GM21367 (cell line): ENCODE data around the gene CENPU.
A peak's percentile ranks its signal among the peaks of the same experiment; 100 is the strongest.
"Not testable (repeated sequence)": the region's sequence is repeated elsewhere in the genome, so short reads cannot be mapped to it uniquely, and the experiment has no call there.

Source experiments
- ATAC-seq: cut with Tn5 transposase; IDR thresholded peaks from one replicate; pipeline ENCODE4 v1.9.1; 2021; ENCODE audit not compliant: unreplicated experiment

Gene CENPU, protein sequence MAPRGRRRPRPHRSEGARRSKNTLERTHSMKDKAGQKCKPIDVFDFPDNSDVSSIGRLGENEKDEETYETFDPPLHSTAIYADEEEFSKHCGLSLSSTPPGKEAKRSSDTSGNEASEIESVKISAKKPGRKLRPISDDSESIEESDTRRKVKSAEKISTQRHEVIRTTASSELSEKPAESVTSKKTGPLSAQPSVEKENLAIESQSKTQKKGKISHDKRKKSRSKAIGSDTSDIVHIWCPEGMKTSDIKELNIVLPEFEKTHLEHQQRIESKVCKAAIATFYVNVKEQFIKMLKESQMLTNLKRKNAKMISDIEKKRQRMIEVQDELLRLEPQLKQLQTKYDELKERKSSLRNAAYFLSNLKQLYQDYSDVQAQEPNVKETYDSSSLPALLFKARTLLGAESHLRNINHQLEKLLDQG

DNA sequence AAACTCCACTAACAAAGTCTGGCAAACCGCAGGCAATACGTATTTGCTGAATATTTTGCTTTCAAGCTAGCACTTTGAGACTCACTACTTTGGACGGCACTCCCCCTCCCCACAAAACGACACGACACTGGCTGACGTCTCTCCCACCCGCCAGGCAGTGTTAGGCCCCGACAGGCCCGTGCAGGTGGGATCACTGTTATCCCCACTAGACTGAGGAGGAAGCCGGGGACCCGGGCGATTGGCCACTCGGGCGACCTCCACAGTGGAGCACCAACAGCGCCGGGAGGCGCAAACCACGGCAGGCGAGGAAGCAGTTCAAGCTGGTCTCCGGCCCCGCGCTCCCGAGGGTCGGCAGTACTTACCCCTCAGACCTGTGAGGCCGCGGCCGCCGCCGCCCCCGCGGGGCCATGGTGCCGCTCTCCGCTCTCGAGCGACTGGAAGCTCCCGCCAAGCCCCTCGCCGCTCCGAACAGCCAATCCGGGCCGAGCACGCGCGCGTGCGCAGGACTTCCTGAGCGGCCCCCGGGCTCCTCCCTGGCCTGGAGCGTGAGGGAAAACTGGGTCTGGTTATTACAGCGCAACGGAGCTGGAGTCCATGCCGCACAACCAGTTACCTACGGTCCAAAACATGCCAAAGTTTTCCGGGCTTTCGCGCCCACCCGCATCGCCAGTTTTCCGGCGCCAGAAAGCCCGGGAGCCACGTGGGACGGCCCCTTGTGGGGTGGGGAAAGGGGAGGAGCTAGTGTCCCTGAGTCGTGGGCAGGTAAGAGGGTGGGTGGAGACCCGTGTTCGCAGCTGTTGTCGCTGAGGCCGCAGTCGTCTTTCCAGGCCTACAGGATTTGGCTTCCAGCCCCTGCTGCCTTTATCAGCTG, at the start of gene CENPU:
TSS of gene CENPU (minus strand) at position 443 of the 871 bp plus-strand sequence. CDS start at position 409, 34 bp downstream.
- peak; percentile 93 for ATAC-seq

DNA sequence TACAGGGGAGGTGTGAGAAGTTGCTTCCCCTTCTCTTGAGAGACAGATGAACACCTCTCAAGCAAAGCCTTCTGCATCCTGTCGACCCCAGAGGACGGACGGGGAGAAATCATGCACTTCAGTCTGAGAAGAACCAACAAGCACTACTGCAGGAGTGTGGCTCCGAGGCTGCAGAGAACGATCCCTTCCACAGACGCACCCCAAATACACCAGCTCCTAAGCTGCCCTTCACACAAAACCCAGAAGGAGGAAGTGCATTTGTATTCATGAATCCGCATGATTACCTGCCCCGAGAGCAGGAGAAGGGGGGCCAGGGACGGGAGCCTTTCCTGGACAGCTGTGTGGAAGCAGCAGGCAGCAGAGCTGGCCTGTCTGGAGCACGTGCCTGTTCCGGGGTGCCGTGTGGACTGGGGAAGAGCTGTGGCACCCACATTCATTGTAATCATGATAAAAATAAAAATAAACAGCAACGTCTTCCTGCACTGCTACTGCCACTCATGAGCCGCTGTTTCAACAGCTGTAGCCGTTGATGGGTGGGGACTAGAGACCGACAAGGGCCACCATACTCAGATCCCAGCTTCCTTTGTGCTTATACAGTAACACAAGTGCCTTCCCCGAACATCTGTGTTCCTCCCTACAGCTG, 49.0 kb upstream of the CENPU start:
- no peak for ATAC-seq

DNA sequence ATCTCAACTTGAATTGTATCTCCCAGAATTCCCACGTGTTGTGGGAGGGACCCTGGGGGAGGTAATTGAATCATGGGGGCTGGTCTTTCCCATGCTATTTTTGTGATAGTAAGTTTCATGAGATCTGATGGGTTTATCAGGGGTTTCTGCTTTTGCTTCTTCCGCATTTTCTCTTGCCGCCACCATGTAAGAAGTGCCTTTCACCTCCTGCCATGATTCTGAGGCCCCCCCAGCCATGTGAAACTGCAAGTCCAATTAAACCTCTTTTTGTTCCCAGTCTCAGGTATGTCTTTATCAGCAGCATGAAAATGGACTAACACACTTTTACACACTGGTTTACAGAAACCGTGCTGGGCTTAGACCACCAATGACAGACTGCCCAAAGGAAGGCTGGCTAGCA, 45.3 kb upstream of the CENPU start:
- not testable (repeated sequence) for ATAC-seq

DNA sequence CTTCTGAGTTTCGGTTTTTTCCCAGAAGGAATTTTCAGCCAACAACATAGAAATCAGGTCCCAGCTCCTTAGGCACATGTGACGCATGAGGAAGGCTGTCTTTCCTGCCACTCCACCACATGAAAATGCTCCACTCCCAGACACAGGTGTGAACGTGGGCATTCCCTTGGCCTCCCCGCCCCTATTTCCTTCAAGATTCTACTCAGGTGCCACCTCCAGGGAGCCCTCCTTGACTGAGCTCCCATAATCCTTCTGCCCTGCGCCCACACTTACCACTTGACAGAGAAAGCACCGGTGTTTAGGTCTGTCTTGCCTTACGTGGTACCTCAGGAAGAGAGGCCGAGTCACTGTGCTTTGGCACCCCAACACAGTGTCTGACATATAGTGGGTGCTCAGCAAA, 44.4 kb upstream of the CENPU start:
- ATAC-seq, result no peak

DNA sequence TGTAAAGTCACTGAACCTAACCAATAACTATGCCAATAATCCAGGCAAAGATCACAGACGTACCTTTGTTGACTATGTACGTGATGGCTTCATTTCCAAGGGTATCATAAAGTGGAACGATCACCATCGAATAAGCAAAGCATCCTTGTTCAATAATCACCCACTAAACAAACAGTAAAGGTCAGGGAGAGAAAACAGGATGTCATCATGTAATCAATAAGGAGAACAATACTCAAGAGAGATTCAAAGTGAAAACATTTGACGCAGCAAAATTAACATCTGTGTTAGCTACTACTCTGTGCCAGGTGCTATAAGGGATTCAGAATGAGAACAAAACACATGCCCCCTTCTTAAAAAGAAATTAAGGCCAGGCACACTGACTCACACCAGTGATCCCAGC, 42.9 kb upstream of the CENPU start:
- no peak for ATAC-seq

DNA sequence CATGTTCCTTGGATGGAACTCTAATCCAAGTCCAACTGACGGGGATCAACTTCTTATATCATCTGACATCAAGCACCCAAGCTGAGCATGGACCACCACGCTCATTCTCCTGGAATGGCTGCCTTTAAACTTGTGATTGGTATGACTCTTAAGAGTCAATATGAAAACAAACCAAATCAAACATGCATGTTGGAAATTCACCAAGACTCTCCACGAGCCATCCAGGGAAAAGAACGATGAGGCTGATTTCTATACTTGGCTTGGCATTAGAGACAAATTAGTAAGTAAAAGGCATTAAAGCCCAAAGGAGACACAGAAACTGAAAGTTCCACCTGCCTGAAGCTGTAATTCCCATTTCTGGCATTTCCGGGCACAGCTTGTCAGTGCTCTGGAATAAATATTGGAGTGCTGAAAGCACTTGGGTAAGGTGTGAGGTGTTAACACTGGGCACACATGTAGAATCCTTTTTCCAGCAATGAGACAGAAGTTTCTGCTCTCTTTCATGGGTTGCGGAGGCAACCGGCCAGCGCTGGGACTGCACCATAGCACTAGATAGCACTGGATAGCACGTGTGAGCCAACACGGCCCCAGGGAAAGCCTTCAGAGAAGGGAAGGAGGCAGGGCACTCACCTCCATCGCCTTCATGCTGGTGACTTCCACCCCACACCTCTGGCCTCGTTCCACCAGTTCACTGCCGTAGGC, 42.1 kb upstream of the CENPU start:
- no peak for ATAC-seq

DNA sequence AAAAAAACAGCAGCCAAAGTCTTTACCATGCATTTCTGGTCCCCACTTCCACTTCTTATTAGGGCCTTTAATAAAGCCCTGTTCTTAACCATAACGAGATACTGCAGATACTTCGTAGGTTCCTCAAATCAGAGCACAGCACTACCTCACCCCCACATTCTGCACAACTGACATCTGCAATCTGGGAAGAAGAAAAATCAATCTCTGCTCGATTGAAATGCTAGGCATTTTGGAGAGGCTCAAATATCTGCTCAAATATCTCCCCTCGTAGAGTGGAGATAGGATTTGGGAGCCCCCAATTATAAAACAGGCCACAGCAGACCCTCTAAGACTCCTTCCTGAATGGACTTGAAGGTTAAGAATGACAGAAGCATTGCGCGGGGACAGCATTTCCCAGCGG, 40.3 kb upstream of the CENPU start:
- no peak for ATAC-seq

DNA sequence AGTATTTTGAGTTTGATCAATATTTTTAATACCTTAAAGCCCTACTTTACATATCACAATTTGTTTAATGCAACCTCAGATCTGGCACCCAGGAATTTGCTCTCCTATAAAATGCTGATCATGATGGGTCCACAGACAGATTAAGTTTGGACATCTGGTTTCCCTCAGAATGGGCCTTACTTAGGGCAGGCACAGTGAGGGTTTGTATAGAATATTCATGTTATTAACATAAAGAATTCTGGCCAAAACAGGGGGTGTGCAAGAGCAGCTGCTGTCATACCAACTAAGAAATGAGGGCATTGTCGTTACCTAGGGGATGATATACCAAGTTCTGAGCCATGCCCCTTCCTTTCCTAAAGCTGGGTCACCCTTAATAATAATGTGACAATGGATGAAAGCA, 37.5 kb upstream of the CENPU start:
- ATAC-seq, result no peak

DNA sequence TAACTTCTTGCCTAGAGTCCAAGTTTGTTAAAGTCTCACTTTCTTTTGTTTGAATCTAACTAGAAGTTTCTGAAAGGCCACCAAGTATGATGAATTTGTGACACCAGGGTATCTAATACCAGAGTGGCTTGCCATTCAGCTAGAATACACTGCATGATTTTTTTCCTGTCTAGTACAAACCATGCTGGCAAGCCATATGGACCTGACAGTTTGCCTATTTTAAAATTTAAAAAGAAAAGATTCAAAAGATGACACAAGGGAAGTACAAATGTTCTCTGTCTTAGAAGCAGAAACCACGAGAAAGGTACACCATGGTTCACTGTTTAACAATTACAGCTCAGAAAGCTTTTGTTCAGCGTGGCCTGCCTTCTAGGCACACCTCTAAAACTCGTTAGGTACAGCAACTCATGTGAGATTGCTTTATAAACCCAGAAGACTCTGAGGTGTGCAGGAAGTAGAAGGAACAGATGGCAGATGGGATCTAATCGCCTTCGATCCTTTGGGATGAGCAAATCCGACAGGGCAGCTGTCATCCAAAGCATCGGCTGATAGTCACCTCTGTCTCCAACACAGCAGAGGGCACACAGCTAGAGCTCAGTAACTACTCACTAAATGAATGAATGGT, 35.4 kb upstream of the CENPU start:
- no peak for ATAC-seq

DNA sequence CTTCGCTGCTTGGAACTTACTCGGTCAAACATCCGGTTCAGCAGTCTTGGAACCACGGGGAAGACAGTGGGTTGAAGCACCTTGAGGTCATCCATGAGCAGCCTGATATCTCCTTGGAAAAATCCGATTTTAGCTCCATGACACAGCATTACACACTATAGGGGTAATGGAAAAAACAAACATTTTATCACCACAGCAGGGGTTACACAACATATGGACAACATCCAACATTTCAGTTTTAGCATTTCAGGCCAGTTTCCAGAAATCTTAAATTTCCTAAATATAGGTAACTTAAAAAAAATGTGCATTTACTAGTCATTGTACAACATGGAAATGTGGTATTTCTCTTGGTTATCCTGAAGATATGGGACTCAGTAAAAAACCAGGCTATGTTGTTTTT, 34.4 kb upstream of the CENPU start:
- ATAC-seq, result no peak

DNA sequence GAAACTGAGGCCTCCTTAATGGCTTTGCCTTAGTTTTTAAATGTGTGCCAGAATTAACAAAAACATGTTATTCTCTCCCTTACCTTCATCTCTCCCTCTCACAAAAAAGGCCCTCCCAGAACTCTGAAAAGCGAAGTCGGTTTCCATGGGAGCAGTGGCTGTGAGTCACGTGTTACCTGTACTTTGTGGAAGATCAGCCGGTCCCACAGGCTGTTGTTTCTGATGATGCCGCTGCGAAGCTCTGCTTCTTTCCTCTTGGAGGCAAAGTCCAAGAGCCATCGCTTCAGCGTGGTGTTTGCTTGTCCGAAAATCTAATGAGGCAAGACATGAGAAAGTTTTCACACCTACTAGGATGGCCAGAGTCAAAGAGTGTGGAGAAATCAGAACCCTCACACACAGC, 32.5 kb upstream of the CENPU start:
- no peak for ATAC-seq

DNA sequence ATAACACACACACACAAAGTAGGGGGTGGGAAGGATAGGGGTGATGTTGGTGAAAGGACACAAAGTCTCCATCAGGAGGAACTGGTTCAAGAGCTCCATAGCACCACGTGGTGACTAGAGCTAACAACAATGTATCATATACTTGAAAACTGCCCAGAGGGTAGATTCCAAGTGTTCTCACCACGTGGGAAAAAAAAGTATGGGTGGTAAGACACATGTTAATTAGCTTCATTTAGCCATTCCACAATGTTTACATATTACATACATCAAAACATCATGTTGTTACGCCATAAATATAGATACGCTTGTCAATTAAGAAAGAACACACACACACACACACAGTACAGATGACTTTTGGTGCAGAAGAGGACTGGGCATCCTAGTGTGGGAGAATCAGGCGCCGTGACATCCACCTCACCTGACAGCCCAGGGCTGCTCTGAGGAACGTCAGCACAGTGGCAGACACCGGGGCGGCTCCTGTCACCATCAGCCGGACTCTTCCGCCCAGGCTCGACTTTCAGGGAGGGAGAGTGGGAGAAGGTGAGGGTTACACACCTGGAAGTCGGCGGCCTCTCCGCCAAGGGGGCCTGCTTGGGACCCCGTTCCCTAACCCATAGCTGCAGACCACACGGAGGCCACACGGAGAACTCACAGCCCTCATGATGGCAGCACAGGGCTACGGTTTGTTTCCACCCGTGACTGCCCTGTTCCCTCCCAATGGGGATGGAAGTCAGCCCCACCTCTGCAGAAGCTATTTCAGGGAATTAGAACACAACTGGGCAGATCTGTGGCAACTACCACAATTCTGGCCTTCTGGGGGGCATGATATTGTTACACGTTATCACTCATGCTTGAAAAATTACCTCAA, 31.8 kb upstream of the CENPU start:
- no peak for ATAC-seq

DNA sequence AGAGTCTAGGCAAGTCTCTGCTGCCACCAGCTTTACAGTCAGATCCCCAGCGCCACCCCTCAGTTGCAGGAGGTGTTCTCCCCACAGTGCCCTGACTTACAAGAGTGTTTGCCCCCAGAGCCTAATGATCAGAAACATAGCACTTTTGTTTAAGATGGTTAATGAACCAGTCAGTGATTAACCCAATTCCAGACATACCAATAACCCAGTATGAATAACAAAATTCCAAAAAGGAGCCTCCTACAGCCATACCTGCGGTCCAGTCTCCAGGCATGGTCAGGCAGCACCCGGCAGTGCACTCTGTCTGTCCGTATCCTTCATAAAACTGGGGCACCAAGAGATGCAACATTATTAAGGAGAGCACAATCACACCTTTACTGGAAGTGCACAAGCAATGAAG, 30.7 kb upstream of the CENPU start:
- ATAC-seq, result no peak

DNA sequence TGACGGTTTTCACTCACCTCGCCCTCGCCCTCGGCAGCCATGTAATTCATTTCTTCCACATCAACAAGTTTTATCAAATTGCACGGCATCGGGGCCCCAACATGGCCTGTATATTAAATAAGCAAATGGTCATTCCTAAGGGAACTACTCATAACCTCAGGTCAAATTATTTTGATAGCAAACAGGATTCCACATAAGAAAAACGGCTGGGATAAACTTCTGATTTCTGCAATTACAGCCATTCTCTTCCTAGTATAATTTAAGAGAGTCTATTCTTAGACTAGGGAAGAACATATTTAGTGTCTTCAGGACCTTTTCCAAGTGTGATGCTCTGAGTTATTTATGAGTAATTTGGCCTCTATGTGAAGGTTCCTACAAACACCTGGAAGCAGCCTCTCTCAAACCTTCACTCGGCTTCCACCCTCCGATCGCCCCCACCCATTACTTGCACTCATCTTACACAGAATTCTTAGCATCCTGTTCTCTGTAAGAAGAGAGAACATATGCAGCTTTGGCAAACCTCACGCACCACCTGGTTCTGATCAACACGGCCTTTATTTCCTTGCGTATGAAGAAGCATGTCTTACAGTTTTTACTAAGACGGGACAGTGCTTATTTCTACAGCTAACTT, 29.4 kb upstream of the CENPU start:
- ATAC-seq, result no peak

DNA sequence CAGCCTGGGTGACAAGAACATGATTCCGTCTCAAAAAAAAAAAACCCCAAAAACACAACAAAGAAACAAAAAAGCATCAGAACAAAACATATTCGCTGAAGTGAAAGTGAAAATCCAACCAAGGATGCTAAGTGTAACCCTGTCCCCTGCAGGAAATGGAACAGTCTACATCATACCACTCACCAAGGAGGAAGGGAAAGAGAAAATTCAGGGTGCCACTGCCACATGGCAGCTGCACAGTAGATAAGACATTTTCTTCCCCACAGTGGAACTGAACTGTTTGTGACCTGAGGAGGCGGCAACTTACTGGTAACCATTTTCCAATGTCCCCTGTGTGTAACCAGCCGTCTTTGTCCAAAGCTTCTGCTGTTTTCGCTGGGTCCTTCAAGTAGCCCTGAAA, 28.2 kb upstream of the CENPU start:
- peak; percentile 82 for ATAC-seq

DNA sequence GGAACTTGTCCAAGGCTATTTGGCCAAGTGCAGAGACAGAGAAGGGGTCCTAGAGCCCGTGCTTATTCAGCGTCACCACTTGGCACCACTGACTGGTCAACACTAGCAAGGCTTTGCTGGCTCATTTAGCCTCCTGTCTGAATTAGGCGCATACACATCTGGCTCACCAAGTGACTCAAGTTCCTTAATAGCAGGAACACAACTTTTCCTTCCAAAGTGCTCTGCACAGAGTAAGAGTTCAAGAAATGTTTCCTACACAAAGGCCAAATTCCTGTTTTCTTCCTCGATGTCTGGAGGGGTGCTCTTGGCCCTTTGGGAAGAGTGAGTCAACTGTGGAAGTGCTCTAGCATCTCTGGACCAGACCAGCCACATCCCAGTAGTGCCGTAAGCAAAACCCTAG, 26.8 kb upstream of the CENPU start:
- ATAC-seq, result no peak

DNA sequence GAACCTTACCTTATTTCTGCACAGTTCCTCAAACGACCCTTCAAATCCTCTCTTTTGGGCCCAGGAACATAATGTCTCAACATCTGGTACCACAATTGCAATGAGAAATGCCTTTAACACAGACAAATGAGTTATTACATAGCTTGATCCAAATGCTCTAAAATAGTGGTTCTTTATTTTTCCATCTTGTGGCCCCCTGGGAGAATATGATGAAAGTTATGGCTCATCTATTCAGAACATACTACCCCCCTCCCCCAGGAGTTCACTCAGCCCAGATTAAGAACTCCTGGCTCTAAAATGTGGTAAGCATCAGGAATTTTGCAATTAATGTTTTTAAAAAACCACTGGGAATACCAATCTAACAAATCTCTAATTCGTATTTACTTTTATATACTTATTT, 23.9 kb upstream of the CENPU start:
- ATAC-seq, result no peak

DNA sequence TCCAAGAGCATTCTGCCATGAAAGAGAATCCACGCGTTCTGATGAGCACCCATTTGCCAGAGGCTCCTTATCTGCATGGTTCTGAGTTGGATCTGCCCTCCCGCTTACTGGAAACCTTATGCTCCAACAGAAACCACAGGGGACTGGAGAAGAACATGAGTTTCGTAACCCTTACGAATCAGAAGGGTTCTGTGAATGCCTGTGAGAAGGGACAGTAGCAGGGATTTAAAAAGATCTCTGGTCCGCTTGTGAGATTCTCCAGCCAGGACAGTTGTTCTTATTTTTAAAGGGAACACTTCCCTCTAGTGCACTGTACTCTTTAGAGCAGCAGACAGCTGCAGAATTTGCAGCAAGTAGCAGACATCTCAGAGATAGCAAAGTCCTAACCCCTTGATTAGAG, 22.5 kb upstream of the CENPU start:
- no peak for ATAC-seq

DNA sequence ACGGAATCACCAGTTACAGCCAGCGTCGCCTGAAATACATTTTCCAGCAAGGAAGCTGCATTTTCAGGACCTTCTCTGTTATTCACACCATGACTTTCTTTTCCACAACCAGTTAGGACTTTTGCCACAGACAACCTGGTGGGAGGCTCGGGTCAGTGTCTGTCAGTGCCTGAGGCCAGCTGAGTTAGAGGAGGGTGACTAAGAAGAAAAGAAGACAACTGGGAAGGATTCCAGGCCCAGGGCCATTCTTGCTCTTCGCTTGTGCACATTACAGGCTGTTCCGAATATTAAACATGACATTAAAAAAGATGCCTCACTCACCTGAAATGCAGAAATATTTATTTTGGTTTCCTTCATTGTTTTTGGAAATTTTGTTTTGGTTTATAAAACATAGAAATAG, 21.4 kb upstream of the CENPU start:
- ATAC-seq, result no peak
